ENCODE measurements around the gene UGT1A4. TPM values are rescaled to one million over a fixed set of nuclear protein-coding genes. Genes with fewer than 3 reads are reported as not detected.

Gene UGT1A4
- total RNA-seq, 4 donors from 2014 or later = 2.0 to 9.0 (median 4.9) TPM

DNA sequence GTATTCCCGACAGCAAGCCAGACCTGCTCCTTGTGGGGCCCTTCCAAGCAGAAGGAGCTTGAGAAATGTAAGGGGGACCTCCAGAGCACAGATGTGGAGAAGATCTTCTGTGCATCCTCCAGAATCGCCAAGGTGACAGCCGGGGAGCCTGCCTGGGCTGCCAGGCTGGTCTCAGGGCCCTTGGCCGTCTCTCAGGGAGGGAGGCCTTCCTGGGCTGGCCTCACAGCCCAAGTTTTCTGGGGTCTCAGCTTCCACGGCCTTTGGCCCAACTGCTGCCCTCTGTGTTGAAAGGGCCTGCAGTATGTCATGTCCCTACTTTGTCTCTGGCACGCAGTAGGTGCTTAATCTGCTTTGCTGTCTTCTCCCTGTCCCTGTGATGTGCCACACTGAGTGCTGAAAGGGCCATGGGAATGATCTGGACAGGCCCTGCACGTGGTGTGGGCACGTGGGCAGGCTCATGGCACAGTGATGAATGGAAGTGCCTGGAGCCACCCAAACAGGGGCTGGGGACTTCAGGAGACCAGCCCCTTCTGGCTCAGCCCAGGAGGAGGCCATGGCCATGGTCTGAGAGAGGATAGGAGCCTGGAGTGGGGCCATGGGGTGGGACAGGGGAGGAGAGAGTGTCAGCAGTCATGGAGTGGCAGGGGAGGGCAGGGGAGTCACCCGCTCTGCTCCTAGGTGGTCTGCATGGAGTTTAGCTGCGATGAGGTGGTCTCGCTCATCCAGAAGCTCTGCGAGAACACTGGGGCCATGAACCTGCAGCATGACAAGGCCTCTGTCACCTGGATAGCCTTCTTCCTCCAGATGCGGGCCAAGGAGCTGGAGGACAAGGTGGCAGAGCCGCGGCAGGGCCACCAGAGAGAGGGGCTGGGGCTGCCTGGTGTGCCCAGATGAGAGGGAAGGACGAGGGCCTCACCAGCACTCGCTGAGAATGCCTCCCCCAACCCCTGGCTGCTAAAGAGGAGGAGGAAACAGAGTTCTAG lies 100.4 kb downstream of the UGT1A4 start:
- Histone ChIP-seq H3K27ac (no peak overlapping the region), H3K4me1 (no peaks in the 10 kb centered on the region), H3K27me3 (no peaks in the 10 kb centered on the region), H3K36me3 (no peaks in the 10 kb centered on the region), H3K9me3 (no peaks in the 10 kb centered on the region), H3K4me3 (no peak overlapping the region)
- in situ Hi-C loops (cut with MboI; ENCODE audit: low pct_ligation_motif_present in 1 of 4, low pct_unique_long_range_greater_than_20kb in 1 of 4, low sequenced_read_pairs in 3 of 4) (no loop called here), intact Hi-C loops (cut with DNase I; ENCODE audit: low total_unique reads) (no loop called here)
- WGBS, 2 donors (ENCODE audit: low coverage in 1 of 2) = 74 to 85% methylated on average over 6 to 17 of the region's 17 CpGs
- peak; percentile 5 for DNase-seq
- TF ChIP-seq POLR2A (IDR thresholded peaks at IDR 0.05) (no peak), POLR2AphosphoS5 (IDR thresholded peaks at IDR 0.05) (no peak), EP300 (IDR thresholded peaks at IDR 0.05; ENCODE audit: low read depth) (no peak)
- TF ChIP-seq, protein P1, sequence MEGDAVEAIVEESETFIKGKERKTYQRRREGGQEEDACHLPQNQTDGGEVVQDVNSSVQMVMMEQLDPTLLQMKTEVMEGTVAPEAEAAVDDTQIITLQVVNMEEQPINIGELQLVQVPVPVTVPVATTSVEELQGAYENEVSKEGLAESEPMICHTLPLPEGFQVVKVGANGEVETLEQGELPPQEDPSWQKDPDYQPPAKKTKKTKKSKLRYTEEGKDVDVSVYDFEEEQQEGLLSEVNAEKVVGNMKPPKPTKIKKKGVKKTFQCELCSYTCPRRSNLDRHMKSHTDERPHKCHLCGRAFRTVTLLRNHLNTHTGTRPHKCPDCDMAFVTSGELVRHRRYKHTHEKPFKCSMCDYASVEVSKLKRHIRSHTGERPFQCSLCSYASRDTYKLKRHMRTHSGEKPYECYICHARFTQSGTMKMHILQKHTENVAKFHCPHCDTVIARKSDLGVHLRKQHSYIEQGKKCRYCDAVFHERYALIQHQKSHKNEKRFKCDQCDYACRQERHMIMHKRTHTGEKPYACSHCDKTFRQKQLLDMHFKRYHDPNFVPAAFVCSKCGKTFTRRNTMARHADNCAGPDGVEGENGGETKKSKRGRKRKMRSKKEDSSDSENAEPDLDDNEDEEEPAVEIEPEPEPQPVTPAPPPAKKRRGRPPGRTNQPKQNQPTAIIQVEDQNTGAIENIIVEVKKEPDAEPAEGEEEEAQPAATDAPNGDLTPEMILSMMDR (IDR thresholded peaks at IDR 0.05) = no peak

DNA sequence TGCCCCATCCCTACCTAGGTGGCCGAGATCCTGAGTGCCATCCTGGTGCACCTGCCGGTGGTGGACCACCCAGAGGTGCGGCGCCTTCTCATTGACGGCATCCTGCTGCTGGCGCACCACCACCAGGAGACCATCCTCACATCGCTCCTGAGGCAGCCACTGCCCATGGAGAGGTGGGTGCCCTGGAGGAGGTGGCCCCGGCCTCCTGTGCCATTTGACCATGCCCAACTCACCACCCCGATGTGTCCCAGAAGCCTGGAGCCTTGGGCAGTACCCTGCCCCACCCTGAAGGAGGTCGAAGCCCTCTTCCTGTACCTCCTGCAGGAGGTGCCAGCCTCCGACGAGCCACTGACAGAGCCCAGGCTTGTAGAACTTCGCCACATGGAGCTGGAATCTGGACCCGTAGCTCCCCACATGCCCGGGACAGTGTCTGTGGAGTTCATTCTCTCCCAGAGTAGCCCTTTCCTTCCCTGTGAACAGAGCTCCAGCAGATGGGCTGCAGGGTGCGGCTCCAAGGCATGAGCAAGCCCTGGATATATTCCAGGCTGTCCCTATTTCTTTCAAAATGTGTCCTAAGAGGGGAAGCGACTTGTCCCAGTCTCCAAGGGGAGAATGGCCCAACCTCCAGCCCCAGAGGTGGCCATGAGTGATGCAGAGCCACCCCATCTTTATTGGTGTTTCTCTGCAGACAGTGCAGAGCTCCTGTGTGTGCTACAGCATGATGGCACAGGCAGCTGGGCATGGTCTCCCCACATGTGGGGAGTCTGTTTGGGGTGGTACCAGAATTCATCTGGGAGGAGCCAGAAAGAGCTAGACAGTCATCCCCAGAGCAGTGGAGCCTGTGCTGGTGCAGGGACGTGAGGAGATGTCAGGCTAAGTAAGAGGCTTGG lies 101.6 kb downstream of the UGT1A4 start:
- DNase-seq = peak; percentile 4
- no peaks in the 10 kb centered on the region for H3K36me3 ChIP-seq
- no peaks in the 10 kb centered on the region for H3K27me3 ChIP-seq
- intact Hi-C loops (cut with DNase I; ENCODE audit: low total_unique reads) = no loop called here
- H3K27ac ChIP-seq = no peak overlapping the region
- no peaks in the 10 kb centered on the region for H3K9me3 ChIP-seq
- H3K4me3 ChIP-seq = no peak overlapping the region
- in situ Hi-C loops (cut with MboI; ENCODE audit: low pct_ligation_motif_present in 1 of 4, low pct_unique_long_range_greater_than_20kb in 1 of 4, low sequenced_read_pairs in 3 of 4) = no loop called here
- no peak for TF ChIP-seq POLR2A (IDR thresholded peaks at IDR 0.05)
- no peak for TF ChIP-seq POLR2AphosphoS5 (IDR thresholded peaks at IDR 0.05)
- no peak for TF ChIP-seq EP300 (IDR thresholded peaks at IDR 0.05; ENCODE audit: low read depth)
- TF ChIP-seq, protein P1 (IDR thresholded peaks at IDR 0.05) = no peak
- WGBS, 2 donors (ENCODE audit: low coverage in 1 of 2) = 67 to 79% methylated on average over 1 to 18 of the region's 18 CpGs
- H3K4me1 ChIP-seq = no peaks in the 10 kb centered on the region

DNA sequence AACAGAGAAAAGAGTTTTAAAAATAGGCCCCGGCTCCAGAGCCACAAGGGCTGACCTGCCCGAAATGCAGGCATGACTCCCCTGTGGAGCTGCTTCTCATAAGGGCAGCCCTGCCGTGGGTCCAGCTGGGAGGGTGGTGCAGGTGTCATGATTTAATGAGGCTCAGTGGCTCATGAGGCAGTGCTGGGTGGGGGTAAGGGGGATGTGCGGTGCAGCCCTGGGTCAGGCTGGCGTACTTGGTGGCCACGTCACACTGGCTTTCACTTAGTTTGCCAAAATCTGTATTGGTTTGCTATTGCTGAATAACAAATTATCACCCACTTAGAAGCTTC lies 102.2 kb downstream of the UGT1A4 start:
- Histone ChIP-seq H3K9me3 (no peaks in the 10 kb centered on the region), H3K27me3 (no peaks in the 10 kb centered on the region), H3K27ac (no peak overlapping the region), H3K36me3 (no peaks in the 10 kb centered on the region), H3K4me1 (no peaks in the 10 kb centered on the region), H3K4me3 (no peak overlapping the region)
- in situ Hi-C loops (cut with MboI; ENCODE audit: low pct_ligation_motif_present in 1 of 4, low pct_unique_long_range_greater_than_20kb in 1 of 4, low sequenced_read_pairs in 3 of 4) (no loop called here), intact Hi-C loops (cut with DNase I; ENCODE audit: low total_unique reads) (no loop called here)
- DNase-seq = peak; percentile 3
- TF ChIP-seq, protein P1 (IDR thresholded peaks at IDR 0.05) = no peak
- TF ChIP-seq POLR2AphosphoS5 (IDR thresholded peaks at IDR 0.05) (no peak), EP300 (IDR thresholded peaks at IDR 0.05; ENCODE audit: low read depth) (no peak), POLR2A (IDR thresholded peaks at IDR 0.05) (no peak)
- WGBS, 2 donors (ENCODE audit: low coverage in 1 of 2) = 88% methylated on average over 6 of the region's 6 CpGs; no CpG with 5 or more reads in 1 of the 2 donors

DNA sequence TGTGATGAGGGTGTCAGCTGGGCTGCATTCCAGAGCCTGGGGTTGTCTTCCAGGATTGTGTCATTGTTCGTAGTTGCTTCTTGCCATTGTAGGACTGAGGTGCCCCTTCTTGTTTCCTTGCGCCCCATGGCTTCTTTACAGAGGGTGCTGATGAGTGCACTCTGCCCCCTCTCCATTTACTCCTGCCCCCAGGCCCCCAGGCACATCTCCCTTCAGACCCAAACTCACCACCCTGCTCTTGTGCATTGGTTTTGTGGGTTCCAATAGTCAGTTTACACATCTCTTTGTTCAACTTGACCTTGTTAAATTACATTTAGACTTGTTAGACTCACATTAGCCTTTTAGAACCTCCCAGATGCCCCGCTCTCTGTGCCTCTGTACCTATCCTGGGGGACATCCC lies 102.7 kb downstream of the UGT1A4 start:
- DNase-seq = no peak
- Histone ChIP-seq H3K36me3 (no peaks in the 10 kb centered on the region), H3K9me3 (peaks cover 0 to 1% of the 10 kb centered on the region in 2 donors), H3K27ac (no peak overlapping the region), H3K4me3 (no peak overlapping the region), H3K27me3 (no peaks in the 10 kb centered on the region), H3K4me1 (no peaks in the 10 kb centered on the region)
- intact Hi-C loops (cut with DNase I; ENCODE audit: low total_unique reads) (no loop called here), in situ Hi-C loops (cut with MboI; ENCODE audit: low pct_ligation_motif_present in 1 of 4, low pct_unique_long_range_greater_than_20kb in 1 of 4, low sequenced_read_pairs in 3 of 4) (no loop called here)
- WGBS, 2 donors (ENCODE audit: low coverage in 1 of 2) = 91 to 100% methylated on average over 2 to 3 of the region's 3 CpGs
- TF ChIP-seq, protein P1 (IDR thresholded peaks at IDR 0.05) = no peak
- no peak for TF ChIP-seq POLR2A (IDR thresholded peaks at IDR 0.05)
- no peak for TF ChIP-seq POLR2AphosphoS5 (IDR thresholded peaks at IDR 0.05)
- TF ChIP-seq EP300 (IDR thresholded peaks at IDR 0.05; ENCODE audit: low read depth) = no peak
